GM19395 (cell line): Measurements from ENCODE around the gene SGPL1.
"Not testable (repeated sequence)": the region's sequence is repeated elsewhere in the genome, so short reads cannot be mapped to it uniquely, and the experiment has no call there.

ENCODE experiments used
- ATAC-seq: cut with Tn5 transposase; IDR thresholded peaks from one replicate; pipeline ENCODE4 v1.9.1; 2021; ENCODE audit warnings: mild to moderate bottlenecking, moderate library complexity; ENCODE audit not compliant: unreplicated experiment

SGPL1 gene

GRCh38 chr10:70916241-70916640, 100.5 kb downstream of the SGPL1 start:
- ATAC-seq, result no peak

GRCh38 chr10:70917226-70917625, 101.5 kb downstream of the SGPL1 start:
- ATAC-seq, result no peak

GRCh38 chr10:70917635-70918034, 101.9 kb downstream of the SGPL1 start:
- no peak for ATAC-seq

- ATAC-seq, result no peak
Observed at GRCh38 chr10:70918851-70919530, 103.2 kb downstream of the SGPL1 start.

GRCh38 chr10:70919906-70920305, 104.2 kb downstream of the SGPL1 start:
- not testable (repeated sequence) for ATAC-seq

GRCh38 chr10:70920519-70920918, 104.8 kb downstream of the SGPL1 start:
- ATAC-seq, result no peak

- ATAC-seq, result no peak
Observed at GRCh38 chr10:70921285-70921684, 105.5 kb downstream of the SGPL1 start.

- ATAC-seq, result no peak
Observed at GRCh38 chr10:70923696-70924095, 107.9 kb downstream of the SGPL1 start.

GRCh38 chr10:70925377-70926225, 109.9 kb downstream of the SGPL1 start:
- no peak for ATAC-seq

- no peak for ATAC-seq
Observed at GRCh38 chr10:70926226-70927000, 110.7 kb downstream of the SGPL1 start.

- no peak for ATAC-seq
Observed at GRCh38 chr10:70927189-70927943, 111.6 kb downstream of the SGPL1 start.

GRCh38 chr10:70928140-70928539, 112.4 kb downstream of the SGPL1 start:
- ATAC-seq, result no peak

GRCh38 chr10:70930263-70931000, 114.7 kb downstream of the SGPL1 start:
- no peak for ATAC-seq
